ENCODE results near the gene CROCC2. TPM values are rescaled to one million over a fixed set of nuclear protein-coding genes. Genes with fewer than 3 reads are reported as not detected.

Gene CROCC2
- total RNA-seq, 1 donor from 2014 or later, result 3.4 TPM

- H3K4me1 ChIP-seq, result peaks cover 15% of the 10 kb centered on the region
- H3K9me3 ChIP-seq, result no peaks in the 10 kb centered on the region
- no peak for DNase-seq
- H3K4me3 ChIP-seq, result no peak overlapping the region
- TF ChIP-seq, protein P1, sequence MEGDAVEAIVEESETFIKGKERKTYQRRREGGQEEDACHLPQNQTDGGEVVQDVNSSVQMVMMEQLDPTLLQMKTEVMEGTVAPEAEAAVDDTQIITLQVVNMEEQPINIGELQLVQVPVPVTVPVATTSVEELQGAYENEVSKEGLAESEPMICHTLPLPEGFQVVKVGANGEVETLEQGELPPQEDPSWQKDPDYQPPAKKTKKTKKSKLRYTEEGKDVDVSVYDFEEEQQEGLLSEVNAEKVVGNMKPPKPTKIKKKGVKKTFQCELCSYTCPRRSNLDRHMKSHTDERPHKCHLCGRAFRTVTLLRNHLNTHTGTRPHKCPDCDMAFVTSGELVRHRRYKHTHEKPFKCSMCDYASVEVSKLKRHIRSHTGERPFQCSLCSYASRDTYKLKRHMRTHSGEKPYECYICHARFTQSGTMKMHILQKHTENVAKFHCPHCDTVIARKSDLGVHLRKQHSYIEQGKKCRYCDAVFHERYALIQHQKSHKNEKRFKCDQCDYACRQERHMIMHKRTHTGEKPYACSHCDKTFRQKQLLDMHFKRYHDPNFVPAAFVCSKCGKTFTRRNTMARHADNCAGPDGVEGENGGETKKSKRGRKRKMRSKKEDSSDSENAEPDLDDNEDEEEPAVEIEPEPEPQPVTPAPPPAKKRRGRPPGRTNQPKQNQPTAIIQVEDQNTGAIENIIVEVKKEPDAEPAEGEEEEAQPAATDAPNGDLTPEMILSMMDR (IDR thresholded peaks at IDR 0.05), result no peak
- intact Hi-C loops (cut with DNase I), result no loop called here
- no peaks in the 10 kb centered on the region for H3K27me3 ChIP-seq (ENCODE audit: low read depth)
- ATAC-seq, result no peak
- peaks cover 60% of the 10 kb centered on the region for H3K36me3 ChIP-seq
- H3K27ac ChIP-seq, result no peak overlapping the region
Measured at GRCh38 chr2:241034490-241035141, 128.5 kb downstream of the CROCC2 start.

- Histone ChIP-seq H3K4me3 (no peak overlapping the region), H3K4me1 (peaks cover 15% of the 10 kb centered on the region), H3K9me3 (no peaks in the 10 kb centered on the region), H3K27ac (no peak overlapping the region), H3K27me3 (ENCODE audit: low read depth) (no peaks in the 10 kb centered on the region), H3K36me3 (peaks cover 65% of the 10 kb centered on the region)
- ATAC-seq (no peak), DNase-seq (no peak)
- intact Hi-C loops (cut with DNase I), result no loop called here
- TF ChIP-seq, protein P1 (IDR thresholded peaks at IDR 0.05), result no peak
Measured at GRCh38 chr2:241035142-241035817, 129.1 kb downstream of the CROCC2 start.

DNA sequence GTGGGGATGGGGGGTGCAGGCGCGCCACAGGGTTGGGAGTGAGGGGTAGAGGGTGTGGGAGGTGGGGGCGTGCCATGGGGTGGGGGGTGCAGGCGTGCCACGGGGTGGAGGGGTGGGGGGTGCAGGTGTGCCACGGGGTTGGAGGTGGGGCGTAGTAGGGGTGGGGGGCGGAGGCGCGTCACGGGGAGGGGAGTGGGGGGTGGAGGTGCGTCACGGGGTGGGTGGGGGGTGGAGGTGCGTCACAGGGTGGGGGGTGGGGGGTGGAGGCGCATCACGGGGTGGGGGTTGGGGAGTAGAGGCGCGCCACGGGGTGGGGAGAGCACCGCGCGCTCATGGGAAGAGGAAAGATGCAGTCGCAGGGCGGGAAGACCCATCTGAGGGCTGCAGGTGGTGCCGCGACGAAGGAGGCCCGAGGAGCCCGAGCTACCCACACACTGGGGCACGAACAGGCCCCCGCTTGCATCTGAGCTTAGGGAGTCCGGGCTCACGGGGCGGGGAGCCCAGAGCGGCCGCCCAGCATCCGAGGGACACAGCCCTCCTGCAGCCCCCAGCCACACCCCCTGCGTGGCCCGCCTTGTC, 129.8 kb downstream of the CROCC2 start:
- no peak for DNase-seq
- TF ChIP-seq, protein P1 (IDR thresholded peaks at IDR 0.05), result no peak
- Histone ChIP-seq H3K4me1 (peaks cover 15% of the 10 kb centered on the region), H3K4me3 (peak overlapping the region; percentile 46), H3K9me3 (no peaks in the 10 kb centered on the region), H3K36me3 (peaks cover 65% of the 10 kb centered on the region), H3K27me3 (ENCODE audit: low read depth) (no peaks in the 10 kb centered on the region), H3K27ac (no peak overlapping the region)
- intact Hi-C loops (cut with DNase I), result no loop called here
- peak; percentile 33 to 51 for ATAC-seq

DNA sequence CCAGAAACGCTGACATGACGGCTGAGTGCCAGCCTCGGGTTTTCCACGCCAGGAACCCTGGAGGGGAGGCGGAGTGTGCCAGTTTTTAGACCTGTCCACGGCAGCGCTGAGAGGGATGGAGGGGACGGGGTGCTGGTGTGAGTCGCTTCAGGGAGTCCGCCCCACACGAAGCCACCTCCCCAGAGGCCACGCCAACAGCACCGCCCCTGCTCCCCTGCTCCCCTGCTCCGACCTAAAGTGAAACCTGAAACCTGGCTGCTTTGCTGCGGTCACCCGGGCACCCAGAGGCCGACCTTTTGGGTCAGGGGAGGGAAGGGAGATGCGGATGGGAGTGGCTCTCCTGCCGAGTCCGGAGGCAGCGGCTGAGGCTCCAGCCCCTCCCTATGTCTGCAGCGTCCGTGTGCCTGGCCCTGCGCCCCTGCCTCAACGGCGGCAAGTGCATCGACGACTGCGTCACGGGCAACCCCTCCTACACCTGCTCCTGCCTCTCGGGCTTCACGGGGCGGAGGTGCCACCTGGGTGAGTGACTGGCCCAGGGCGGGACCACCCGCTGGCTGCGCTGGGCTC, 130.3 kb downstream of the CROCC2 start:
- intact Hi-C loops (cut with DNase I), result no loop called here
- DNase-seq (no peak), ATAC-seq (peak; percentile 78 to 83)
- Histone ChIP-seq H3K4me3 (peak overlapping the region; percentile 46), H3K36me3 (peaks cover 65% of the 10 kb centered on the region), H3K9me3 (no peaks in the 10 kb centered on the region), H3K4me1 (peaks cover 15% of the 10 kb centered on the region), H3K27ac (peak overlapping the region; percentile 33), H3K27me3 (ENCODE audit: low read depth) (no peaks in the 10 kb centered on the region)
- TF ChIP-seq, protein P1 (IDR thresholded peaks at IDR 0.05), result no peak

DNA sequence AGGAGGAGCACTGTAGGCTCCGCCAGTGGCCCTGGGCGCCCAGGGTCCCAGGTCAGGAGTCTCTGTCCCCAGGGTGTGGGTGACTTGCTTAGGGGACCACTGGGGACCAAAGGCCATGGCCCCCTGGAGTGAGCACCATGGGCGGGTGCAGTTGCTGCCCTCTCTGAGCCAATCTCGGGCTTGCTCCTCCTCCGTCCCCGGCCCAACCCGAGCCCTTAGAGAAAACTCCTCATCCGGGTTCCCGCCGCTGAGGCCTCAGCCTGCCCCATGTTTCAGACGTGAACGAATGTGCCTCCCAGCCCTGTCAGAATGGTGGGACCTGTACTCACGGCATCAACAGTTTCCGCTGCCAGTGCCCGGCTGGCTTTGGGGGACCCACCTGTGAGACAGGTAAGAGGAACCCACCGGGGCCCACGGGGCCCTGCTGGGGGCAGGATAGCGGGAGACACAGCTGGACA, 130.9 kb downstream of the CROCC2 start:
- DNase-seq (no peak), ATAC-seq (no peak)
- TF ChIP-seq, protein P1 (IDR thresholded peaks at IDR 0.05), result no peak
- peaks cover 15% of the 10 kb centered on the region for H3K4me1 ChIP-seq
- intact Hi-C loops (cut with DNase I), result no loop called here
- H3K9me3 ChIP-seq, result no peaks in the 10 kb centered on the region
- H3K27me3 ChIP-seq (ENCODE audit: low read depth), result no peaks in the 10 kb centered on the region
- H3K27ac ChIP-seq, result peak overlapping the region; percentile 33
- peak overlapping the region; percentile 46 for H3K4me3 ChIP-seq
- peaks cover 61% of the 10 kb centered on the region for H3K36me3 ChIP-seq

Measured in lower lobe of right lung (tissue), 2 donors.